OCI-LY7 (cell line): ENCODE data around the gene INSIG1.

Experiments used
- EZH2phosphoT487 ChIP-seq: fragments of 200-600 bp; sonication (generic); IDR thresholded peaks from 2 replicates; pipeline ENCODE4 v1.6.1; 2018; ENCODE audit warnings: low read depth, borderline replicate concordance, mild to moderate bottlenecking, mixed run types, antibody characterized with exemption, low read length, moderate library complexity, mixed read lengths
- TF ChIP-seq, protein P1 (sequence below): fragments of 200-600 bp; sonication (generic); conservative IDR thresholded peaks from 2 replicates; pipeline ENCODE4 v1.5.1; 2014; ENCODE audit warnings: mild to moderate bottlenecking, antibody characterized with exemption, low read length, moderate library complexity, mixed read lengths

DNA sequence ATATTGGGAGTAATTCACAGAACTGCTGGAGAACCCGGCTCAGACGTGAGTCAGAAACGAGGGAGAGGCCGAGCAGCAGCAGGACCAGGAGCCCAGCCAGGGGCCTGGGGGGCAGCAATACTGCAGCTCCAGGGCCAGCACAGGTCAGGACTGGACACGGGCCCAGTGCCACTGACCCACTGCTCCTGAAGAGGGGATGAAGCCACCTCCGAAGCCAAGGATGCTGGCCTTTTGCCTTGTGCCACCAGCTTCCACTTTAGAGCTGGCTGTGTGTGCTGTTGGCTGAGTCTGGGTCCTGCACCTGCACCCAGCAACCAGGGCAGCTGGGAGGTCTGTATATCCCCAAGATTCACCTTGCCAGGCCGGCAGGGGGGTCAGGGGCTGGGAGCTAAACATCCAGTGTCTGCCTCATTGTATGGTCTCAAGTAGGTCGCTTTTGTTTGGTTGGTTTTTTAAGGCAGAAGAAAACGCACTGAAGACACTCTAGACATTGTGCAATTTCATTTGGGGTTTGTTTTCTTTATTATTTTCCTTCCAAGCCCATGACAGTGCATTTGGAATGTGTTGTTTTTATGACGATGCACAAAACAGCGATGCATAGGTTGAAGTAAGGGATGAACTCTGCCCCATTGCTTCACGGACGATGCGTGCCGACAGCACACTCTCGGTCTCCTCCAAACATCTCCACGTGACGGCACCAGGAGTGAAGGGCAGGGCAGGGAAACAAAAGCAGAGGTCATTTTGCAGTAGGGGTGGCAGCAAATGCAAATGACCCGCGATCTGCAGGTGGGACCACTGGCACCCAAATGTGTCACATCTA, 27.7 kb upstream of the INSIG1 start:
- TF ChIP-seq, protein P1, sequence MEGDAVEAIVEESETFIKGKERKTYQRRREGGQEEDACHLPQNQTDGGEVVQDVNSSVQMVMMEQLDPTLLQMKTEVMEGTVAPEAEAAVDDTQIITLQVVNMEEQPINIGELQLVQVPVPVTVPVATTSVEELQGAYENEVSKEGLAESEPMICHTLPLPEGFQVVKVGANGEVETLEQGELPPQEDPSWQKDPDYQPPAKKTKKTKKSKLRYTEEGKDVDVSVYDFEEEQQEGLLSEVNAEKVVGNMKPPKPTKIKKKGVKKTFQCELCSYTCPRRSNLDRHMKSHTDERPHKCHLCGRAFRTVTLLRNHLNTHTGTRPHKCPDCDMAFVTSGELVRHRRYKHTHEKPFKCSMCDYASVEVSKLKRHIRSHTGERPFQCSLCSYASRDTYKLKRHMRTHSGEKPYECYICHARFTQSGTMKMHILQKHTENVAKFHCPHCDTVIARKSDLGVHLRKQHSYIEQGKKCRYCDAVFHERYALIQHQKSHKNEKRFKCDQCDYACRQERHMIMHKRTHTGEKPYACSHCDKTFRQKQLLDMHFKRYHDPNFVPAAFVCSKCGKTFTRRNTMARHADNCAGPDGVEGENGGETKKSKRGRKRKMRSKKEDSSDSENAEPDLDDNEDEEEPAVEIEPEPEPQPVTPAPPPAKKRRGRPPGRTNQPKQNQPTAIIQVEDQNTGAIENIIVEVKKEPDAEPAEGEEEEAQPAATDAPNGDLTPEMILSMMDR: no peak
- TF ChIP-seq EZH2phosphoT487: no peak
